UCSD-AML1 (cell line): ENCODE data around the gene SLC36A2.
"Not testable (repeated sequence)": the region's sequence is repeated elsewhere in the genome, so short reads cannot be mapped to it uniquely, and the experiment has no call there.

Experiments used
- DNase-seq: peaks from one replicate; lab custom pipeline; 2025; ENCODE audit not compliant: unreplicated experiment; lab: John Stamatoyannopoulos, UW

SLC36A2 gene

GRCh38 chr5:151327585-151327984 lies 19.8 kb downstream of the SLC36A2 start:
- DNase-seq, result no peak

GRCh38 chr5:151326266-151326665 lies 21.1 kb downstream of the SLC36A2 start:
- no peak for DNase-seq

- DNase-seq, result no peak
These were observed 26.9 kb downstream of the SLC36A2 start for GRCh38 chr5:151320481-151320880.

GRCh38 chr5:151318850-151319732 lies 28.3 kb downstream of the SLC36A2 start:
- no peak for DNase-seq

- no peak for DNase-seq
These were observed 29.5 kb downstream of the SLC36A2 start for GRCh38 chr5:151317871-151318270.

- DNase-seq, result peak; percentile 53
These were observed 31.3 kb downstream of the SLC36A2 start for GRCh38 chr5:151315998-151316597.

GRCh38 chr5:151313357-151313756 lies 34.0 kb downstream of the SLC36A2 start:
- no peak for DNase-seq

GRCh38 chr5:151312756-151313324 lies 34.5 kb downstream of the SLC36A2 start:
- DNase-seq, result no peak

- no peak for DNase-seq
These were observed 36.4 kb downstream of the SLC36A2 start for GRCh38 chr5:151310932-151311331.

GRCh38 chr5:151309821-151310220 lies 37.5 kb downstream of the SLC36A2 start:
- DNase-seq, result not testable (repeated sequence)

- not testable (repeated sequence) for DNase-seq
These were observed 38.1 kb downstream of the SLC36A2 start for GRCh38 chr5:151309266-151309665.

GRCh38 chr5:151303666-151304065 lies 43.7 kb downstream of the SLC36A2 start, which contains the start of gene SLC36A3:
Gene SLC36A3, minus strand, starts transcription at chr5:151303766. Its CDS starts 412 bp downstream, at chr5:151303354.
- no peak for DNase-seq

- DNase-seq, result no peak
These were observed 49.1 kb downstream of the SLC36A2 start for GRCh38 chr5:151298063-151298855.

- no peak for DNase-seq
These were observed 50.4 kb downstream of the SLC36A2 start for GRCh38 chr5:151296974-151297373.

GRCh38 chr5:151296478-151296830 lies 50.9 kb downstream of the SLC36A2 start:
- no peak for DNase-seq

GRCh38 chr5:151295791-151296477 lies 51.4 kb downstream of the SLC36A2 start:
- DNase-seq, result no peak

- no peak for DNase-seq
These were observed 52.2 kb downstream of the SLC36A2 start for GRCh38 chr5:151295138-151295537.

GRCh38 chr5:151293624-151294023 lies 53.7 kb downstream of the SLC36A2 start:
- DNase-seq, result no peak

- no peak for DNase-seq
These were observed 59.2 kb downstream of the SLC36A2 start for GRCh38 chr5:151288180-151288579.

GRCh38 chr5:151286246-151286645 lies 61.1 kb downstream of the SLC36A2 start:
- no peak for DNase-seq

GRCh38 chr5:151285683-151286082 lies 61.7 kb downstream of the SLC36A2 start:
- DNase-seq, result no peak
